Mesendoderm (in vitro differentiated cells): ENCODE results near the gene TBCD.

Source experiments
- DNase-seq: peaks from one replicate; pipeline ENCODE4 v3.0.0; 2013
- H2AK5ac ChIP-seq: 2 replicates; pipeline ENCODE4 v1.6.1; 2013; ENCODE audit warnings: low read length, inconsistent platforms
- H2BK120ac ChIP-seq: 2 replicates; pipeline ENCODE4 v1.6.1; 2013; ENCODE audit warnings: low read depth, mild to moderate bottlenecking, low read length, moderate library complexity, mixed read lengths
- H2BK15ac ChIP-seq: replicated peaks from 2 replicates; pipeline ENCODE4 v1.6.1; 2013; ENCODE audit warnings: low read depth, mild to moderate bottlenecking, moderate library complexity
- H2BK5ac ChIP-seq: 2 replicates; pipeline ENCODE4 v1.6.1; 2013; ENCODE audit warnings: low read length, inconsistent platforms
- H3K18ac ChIP-seq: 2 replicates; pipeline ENCODE4 v1.6.1; 2013; ENCODE audit warnings: mild to moderate bottlenecking, low read length, mixed read lengths
- H3K23ac ChIP-seq: one replicate; pipeline ENCODE4 v1.6.1; 2013; ENCODE audit warnings: low read length
- H3K27ac ChIP-seq: 2 replicates; pipeline ENCODE4 v1.5.1; 2013; ENCODE audit warnings: low read depth, mild to moderate bottlenecking, inconsistent platforms, low read length, moderate library complexity
- H3K27me3 ChIP-seq: 2 replicates; pipeline ENCODE4 v1.6.1; 2013; ENCODE audit warnings: low read length, control low read depth, mild to moderate bottlenecking, inconsistent platforms; ENCODE audit not compliant: insufficient read depth, poor library complexity
- H3K36me3 ChIP-seq: 2 replicates; pipeline ENCODE4 v1.6.1; 2013; ENCODE audit warnings: low read length, inconsistent platforms; ENCODE audit not compliant: control insufficient read depth, insufficient read depth
- H3K4ac ChIP-seq: one replicate; pipeline ENCODE4 v1.6.1; 2013; ENCODE audit warnings: low read depth, mild to moderate bottlenecking, low read length, moderate library complexity
- H3K4me1 ChIP-seq: 2 replicates; pipeline ENCODE4 v1.6.1; 2013; ENCODE audit warnings: low read depth, low read length, inconsistent platforms; ENCODE audit not compliant: control insufficient read depth
- H3K4me2 ChIP-seq: 2 replicates; pipeline ENCODE4 v1.6.1; 2013; ENCODE audit warnings: low read length
- H3K4me3 ChIP-seq: 2 replicates; pipeline ENCODE4 v1.5.1; 2013; ENCODE audit warnings: mild to moderate bottlenecking, low read length
- H3K56ac ChIP-seq: one replicate; pipeline ENCODE4 v1.6.1; 2013; ENCODE audit warnings: low read length
- H3K79me1 ChIP-seq: 2 replicates; pipeline ENCODE4 v1.6.1; 2013; ENCODE audit warnings: low read length, inconsistent platforms
- H3K79me2 ChIP-seq: 2 replicates; pipeline ENCODE4 v1.6.1; 2013; ENCODE audit warnings: mild to moderate bottlenecking, low read length; ENCODE audit not compliant: control insufficient read depth, insufficient read depth
- H3K9ac ChIP-seq: 2 replicates; pipeline ENCODE4 v1.6.1; 2013; ENCODE audit warnings: low read length, inconsistent platforms
- H4K5ac ChIP-seq: one replicate; pipeline ENCODE4 v1.6.1; 2013; ENCODE audit warnings: low read length
- H4K8ac ChIP-seq: one replicate; pipeline ENCODE4 v1.6.1; 2013; ENCODE audit warnings: low read depth, mild to moderate bottlenecking, control low read depth, low read length, moderate library complexity
- WGBS: extraction: QIAGEN DNeasy Blood & Tissue Kit; methylation state at CpG from one replicate; pipeline ENCODE4 v1.1.7; 2013; ENCODE audit warnings: low lambda C conversion rate, missing lambda C conversion rate; ENCODE audit not compliant: insufficient coverage; ENCODE audit errors: extremely low coverage; 5-methylcytosine and 5-hydroxymethylcytosine counted together

Gene TBCD

DNA sequence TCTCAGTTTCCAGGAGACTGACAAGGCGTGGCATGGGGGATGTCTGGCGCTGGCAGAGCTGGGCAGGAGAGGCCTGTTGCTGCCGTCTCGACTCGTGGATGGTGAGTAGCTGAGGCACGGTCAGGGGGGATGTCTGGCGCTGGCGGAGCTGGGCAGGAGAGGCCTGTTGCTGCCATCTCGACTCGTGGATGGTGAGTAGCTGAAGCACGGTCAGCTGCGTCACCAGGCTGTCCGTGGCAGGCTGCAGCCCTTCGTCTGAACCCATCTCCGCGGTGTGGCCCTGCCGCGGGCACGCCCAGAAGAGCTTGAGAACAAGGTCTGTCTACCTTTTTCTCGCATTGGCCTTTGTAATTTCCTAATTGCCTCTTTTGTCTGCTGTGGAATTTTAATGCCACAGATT is 63.0 kb downstream of the TBCD start:
- Histone ChIP-seq H3K56ac (no peak overlapping the region), H3K27me3 (no peaks in the 10 kb centered on the region), H4K8ac (no peak overlapping the region), H3K9ac (no peak overlapping the region), H4K5ac (no peak overlapping the region), H3K79me2 (no peaks in the 10 kb centered on the region), H2BK15ac (no peak overlapping the region), H3K23ac (no peak overlapping the region), H3K36me3 (peaks cover 11% of the 10 kb centered on the region), H3K4me1 (no peaks in the 10 kb centered on the region), H3K18ac (no peak overlapping the region), H3K79me1 (peaks cover 2% of the 10 kb centered on the region), H2BK120ac (no peak overlapping the region), H2BK5ac (no peak overlapping the region), H3K4me2 (no peak overlapping the region), H3K4me3 (no peak overlapping the region), H2AK5ac (no peak overlapping the region), H3K27ac (no peak overlapping the region), H3K4ac (no peak overlapping the region)
- DNase-seq, result no peak
- WGBS, result no CpG with 5 or more reads among the region's 20 CpGs

GRCh38 chr17:82815354-82815753 is 63.5 kb downstream of the TBCD start:
- Histone ChIP-seq H3K4ac (no peak overlapping the region), H3K4me1 (no peaks in the 10 kb centered on the region), H3K23ac (no peak overlapping the region), H2AK5ac (no peak overlapping the region), H3K56ac (no peak overlapping the region), H3K79me1 (peaks cover 2% of the 10 kb centered on the region), H2BK5ac (no peak overlapping the region), H3K4me2 (no peak overlapping the region), H3K27me3 (no peaks in the 10 kb centered on the region), H3K36me3 (peaks cover 11% of the 10 kb centered on the region), H3K79me2 (no peaks in the 10 kb centered on the region), H3K4me3 (no peak overlapping the region), H3K27ac (no peak overlapping the region), H4K8ac (no peak overlapping the region), H3K18ac (no peak overlapping the region), H2BK120ac (no peak overlapping the region), H2BK15ac (no peak overlapping the region), H4K5ac (no peak overlapping the region), H3K9ac (no peak overlapping the region)
- no peak for DNase-seq
- WGBS, result no CpG with 5 or more reads among the region's 5 CpGs

GRCh38 chr17:82815790-82816305 is 64.0 kb downstream of the TBCD start:
- no peaks in the 10 kb centered on the region for H3K79me2 ChIP-seq
- DNase-seq, result no peak
- H2AK5ac ChIP-seq, result no peak overlapping the region
- H4K8ac ChIP-seq, result no peak overlapping the region
- H3K36me3 ChIP-seq, result peaks cover 8% of the 10 kb centered on the region
- H2BK5ac ChIP-seq, result no peak overlapping the region
- no peak overlapping the region for H3K4me2 ChIP-seq
- no peak overlapping the region for H3K27ac ChIP-seq
- H3K4me3 ChIP-seq, result no peak overlapping the region
- no peak overlapping the region for H3K18ac ChIP-seq
- no peak overlapping the region for H3K23ac ChIP-seq
- H3K9ac ChIP-seq, result no peak overlapping the region
- no peak overlapping the region for H4K5ac ChIP-seq
- H3K4me1 ChIP-seq, result no peaks in the 10 kb centered on the region
- H2BK120ac ChIP-seq, result no peak overlapping the region
- H3K27me3 ChIP-seq, result no peaks in the 10 kb centered on the region
- peaks cover 2% of the 10 kb centered on the region for H3K79me1 ChIP-seq
- WGBS, result no CpG with 5 or more reads among the region's 13 CpGs
- no peak overlapping the region for H3K56ac ChIP-seq
- no peak overlapping the region for H3K4ac ChIP-seq
- H2BK15ac ChIP-seq, result no peak overlapping the region

DNA sequence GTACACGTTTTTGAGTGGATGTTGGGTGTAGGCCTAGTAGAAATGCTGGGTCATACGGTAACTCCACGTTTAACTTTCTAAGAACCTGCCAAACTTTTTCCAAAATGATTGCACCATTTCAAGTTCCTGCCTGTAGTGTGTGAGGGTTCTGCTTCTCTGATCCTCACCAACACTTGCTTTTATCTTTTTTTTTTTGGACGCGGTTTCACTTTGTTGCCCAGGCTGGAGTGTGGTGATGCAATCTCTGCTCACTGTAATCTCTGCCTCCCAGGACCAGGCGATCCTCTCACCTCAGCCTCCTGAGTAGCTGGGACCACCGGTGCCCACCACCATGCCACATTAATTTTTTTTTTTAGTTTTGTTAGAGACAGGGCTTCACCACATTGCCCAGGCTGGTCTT is 64.5 kb downstream of the TBCD start:
- no peak overlapping the region for H3K4ac ChIP-seq
- H3K23ac ChIP-seq, result no peak overlapping the region
- no peaks in the 10 kb centered on the region for H3K27me3 ChIP-seq
- H3K4me1 ChIP-seq, result no peaks in the 10 kb centered on the region
- peaks cover 2% of the 10 kb centered on the region for H3K79me1 ChIP-seq
- no peak overlapping the region for H3K4me3 ChIP-seq
- no peak overlapping the region for H2BK120ac ChIP-seq
- no peak for DNase-seq
- no peak overlapping the region for H3K27ac ChIP-seq
- no peak overlapping the region for H3K18ac ChIP-seq
- no peak overlapping the region for H2AK5ac ChIP-seq
- H3K9ac ChIP-seq, result no peak overlapping the region
- no peak overlapping the region for H2BK5ac ChIP-seq
- no peak overlapping the region for H3K4me2 ChIP-seq
- H4K8ac ChIP-seq, result no peak overlapping the region
- H2BK15ac ChIP-seq, result no peak overlapping the region
- WGBS, result no CpG with 5 or more reads among the region's 7 CpGs
- no peak overlapping the region for H3K56ac ChIP-seq
- H4K5ac ChIP-seq, result no peak overlapping the region
- peaks cover 8% of the 10 kb centered on the region for H3K36me3 ChIP-seq
- no peaks in the 10 kb centered on the region for H3K79me2 ChIP-seq

- H3K27ac ChIP-seq, result no peak overlapping the region
- H2BK120ac ChIP-seq, result no peak overlapping the region
- no peaks in the 10 kb centered on the region for H3K4me1 ChIP-seq
- no peak overlapping the region for H4K5ac ChIP-seq
- no peak overlapping the region for H2BK15ac ChIP-seq
- no peaks in the 10 kb centered on the region for H3K27me3 ChIP-seq
- H2BK5ac ChIP-seq, result no peak overlapping the region
- no peak overlapping the region for H3K56ac ChIP-seq
- no peak overlapping the region for H3K9ac ChIP-seq
- WGBS, result no CpG with 5 or more reads among the region's 5 CpGs
- no peak overlapping the region for H3K4me3 ChIP-seq
- no peak overlapping the region for H3K23ac ChIP-seq
- no peak overlapping the region for H3K4me2 ChIP-seq
- H3K79me2 ChIP-seq, result no peaks in the 10 kb centered on the region
- no peak overlapping the region for H3K18ac ChIP-seq
- H4K8ac ChIP-seq, result no peak overlapping the region
- no peak overlapping the region for H2AK5ac ChIP-seq
- H3K4ac ChIP-seq, result no peak overlapping the region
- DNase-seq, result no peak
- peaks cover 7% of the 10 kb centered on the region for H3K36me3 ChIP-seq
- peaks cover 2% of the 10 kb centered on the region for H3K79me1 ChIP-seq
These were observed 66.1 kb downstream of the TBCD start for GRCh38 chr17:82817947-82818346.
